Gastrocnemius medialis (tissue), 4 donors: ENCODE data around the gene INPP5D. TPM values are rescaled to one million over a fixed set of nuclear protein-coding genes. Genes with fewer than 3 reads are reported as not detected.

Source experiments
- ATAC-seq, 2 donors: fragments of 150-250 bp; one replicate each; pipeline ENCODE4 v1.9.1; 2016
- DNase-seq, 2 donors: peaks; one replicate each; pipeline ENCODE4 v3.0.0-alpha.2; 2019
- H3K27ac ChIP-seq, 4 donors: fragments of 200-600 bp; sonication (generic); 1 replicate in 1 of 4; 2 replicates in 3 of 4; pipeline ENCODE4 v1.5.1; 2016 to 2018; ENCODE audit warnings: mild to moderate bottlenecking in 2 of 4, moderate library complexity in 1 of 4
- H3K27me3 ChIP-seq, 3 donors: fragments of 200-600 bp; sonication (generic) in 2 of 3; 1 replicate in 1 of 3; 2 replicates in 2 of 3; pipeline versions ENCODE4 v1.5.1 to v1.6.0; 2016 to 2019; ENCODE audit warnings: mild to moderate bottlenecking in 1 of 3, moderate library complexity in 1 of 3
- H3K36me3 ChIP-seq, 2 donors: fragments of 200-600 bp; sonication (generic) in 1 of 2; one replicate each; pipeline ENCODE4 v1.5.1; 2017 to 2018
- H3K4me1 ChIP-seq, 2 donors: fragments of 200-600 bp; sonication (generic) in 1 of 2; one replicate each; pipeline ENCODE4 v1.5.1; 2016 to 2017; ENCODE audit warnings: mild to moderate bottlenecking in 2 of 2
- H3K4me3 ChIP-seq, 4 donors: fragments of 200-600 bp; sonication (generic) in 3 of 4; 1 replicate in 1 of 4; 2 replicates in 3 of 4; pipeline ENCODE4 v1.5.1; 2016 to 2019; ENCODE audit warnings: mild to moderate bottlenecking in 2 of 4
- H3K9me3 ChIP-seq, 3 donors: fragments of 200-600 bp; sonication (generic) in 2 of 3; 1 replicate in 1 of 3; 2 replicates in 2 of 3; pipeline ENCODE4 v1.5.1; 2016 to 2019
- POLR2A ChIP-seq, 2 donors: fragments of 450-650 bp; IDR thresholded peaks; one replicate each; pipeline ENCODE4 v1.6.1; 2017; ENCODE audit warnings: antibody characterized with exemption in 2 of 2, mild to moderate bottlenecking in 2 of 2, moderate library complexity in 2 of 2
- in situ Hi-C, 4 donors: fragments of 200-750 bp; cut with MboI; loops; one replicate each; pipeline versions ENCODE4 v1.15.0 to v1.8.0; 2017; ENCODE audit warnings: low sequenced_read_pairs in 4 of 4
- intact Hi-C: fragments of 100-400 bp; cut with DNase I; formaldehyde crosslinking; loops from one replicate; pipeline ENCODE4 v1.15.1; 2023; ENCODE audit warnings: low total_unique reads
- total RNA-seq, 4 donors: library from RNA; depleted of rRNA; stranded (reverse); fragments of >200 nt; gene quantifications; one replicate each; pipeline versions ENCODE4 v1.1.0 to v1.2.3, GENCODE V29; 2016
- TF ChIP-seq, protein P1 (sequence below), 5 experiments: fragments of 450-650 bp in 3 of 5; fragments of 200-600 bp in 2 of 5; sonication (generic) in 2 of 5; IDR thresholded peaks in 4 of 5; conservative IDR thresholded peaks in 1 of 5; 1 replicate in 4 of 5; 2 replicates in 1 of 5; pipeline ENCODE4 v1.5.1; 2016 to 2019; ENCODE audit warnings: antibody characterized with exemption in 5 of 5, mild to moderate bottlenecking in 3 of 5, moderate library complexity in 3 of 5

The INPP5D gene
- total RNA-seq, 4 donors from 2014 or later: 1.7 to 18.7 (median 4.9) TPM

DNA sequence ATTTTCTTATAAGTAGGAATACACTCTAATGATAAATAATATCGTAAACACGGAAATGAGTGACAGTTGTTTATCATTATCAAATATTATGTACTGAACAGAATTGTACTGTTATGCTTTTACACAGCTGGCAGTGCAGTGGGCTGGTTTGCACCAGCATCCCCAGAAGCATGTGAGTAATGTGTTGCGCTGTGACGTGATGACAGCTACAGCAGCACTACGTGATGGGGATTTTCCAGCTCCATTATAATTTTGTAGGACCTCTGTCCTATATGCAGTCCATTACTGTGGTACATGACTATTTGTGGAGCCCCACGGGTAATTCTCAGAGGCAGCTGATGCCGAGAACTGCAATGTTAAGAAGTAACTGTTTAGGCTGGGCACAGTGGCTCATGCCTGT, 114.0 kb downstream of the INPP5D start:
- no peaks in the 10 kb centered on the region for H3K4me1 ChIP-seq
- H3K36me3 ChIP-seq: no peaks in the 10 kb centered on the region
- H3K27ac ChIP-seq: no peak overlapping the region
- TF ChIP-seq, protein P1, sequence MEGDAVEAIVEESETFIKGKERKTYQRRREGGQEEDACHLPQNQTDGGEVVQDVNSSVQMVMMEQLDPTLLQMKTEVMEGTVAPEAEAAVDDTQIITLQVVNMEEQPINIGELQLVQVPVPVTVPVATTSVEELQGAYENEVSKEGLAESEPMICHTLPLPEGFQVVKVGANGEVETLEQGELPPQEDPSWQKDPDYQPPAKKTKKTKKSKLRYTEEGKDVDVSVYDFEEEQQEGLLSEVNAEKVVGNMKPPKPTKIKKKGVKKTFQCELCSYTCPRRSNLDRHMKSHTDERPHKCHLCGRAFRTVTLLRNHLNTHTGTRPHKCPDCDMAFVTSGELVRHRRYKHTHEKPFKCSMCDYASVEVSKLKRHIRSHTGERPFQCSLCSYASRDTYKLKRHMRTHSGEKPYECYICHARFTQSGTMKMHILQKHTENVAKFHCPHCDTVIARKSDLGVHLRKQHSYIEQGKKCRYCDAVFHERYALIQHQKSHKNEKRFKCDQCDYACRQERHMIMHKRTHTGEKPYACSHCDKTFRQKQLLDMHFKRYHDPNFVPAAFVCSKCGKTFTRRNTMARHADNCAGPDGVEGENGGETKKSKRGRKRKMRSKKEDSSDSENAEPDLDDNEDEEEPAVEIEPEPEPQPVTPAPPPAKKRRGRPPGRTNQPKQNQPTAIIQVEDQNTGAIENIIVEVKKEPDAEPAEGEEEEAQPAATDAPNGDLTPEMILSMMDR (IDR thresholded peaks at IDR 0.05 in 4 of 5, conservative IDR thresholded peaks at IDR 0.05 in 1 of 5): no peak
- TF ChIP-seq POLR2A (IDR thresholded peaks at IDR 0.05): no peak
- ATAC-seq (no peak), DNase-seq (no peak)
- no peaks in the 10 kb centered on the region for H3K9me3 ChIP-seq
- in situ Hi-C loops (no loop called here), intact Hi-C loops (no loop called here)
- no peaks in the 10 kb centered on the region for H3K27me3 ChIP-seq
- H3K4me3 ChIP-seq: no peak overlapping the region

DNA sequence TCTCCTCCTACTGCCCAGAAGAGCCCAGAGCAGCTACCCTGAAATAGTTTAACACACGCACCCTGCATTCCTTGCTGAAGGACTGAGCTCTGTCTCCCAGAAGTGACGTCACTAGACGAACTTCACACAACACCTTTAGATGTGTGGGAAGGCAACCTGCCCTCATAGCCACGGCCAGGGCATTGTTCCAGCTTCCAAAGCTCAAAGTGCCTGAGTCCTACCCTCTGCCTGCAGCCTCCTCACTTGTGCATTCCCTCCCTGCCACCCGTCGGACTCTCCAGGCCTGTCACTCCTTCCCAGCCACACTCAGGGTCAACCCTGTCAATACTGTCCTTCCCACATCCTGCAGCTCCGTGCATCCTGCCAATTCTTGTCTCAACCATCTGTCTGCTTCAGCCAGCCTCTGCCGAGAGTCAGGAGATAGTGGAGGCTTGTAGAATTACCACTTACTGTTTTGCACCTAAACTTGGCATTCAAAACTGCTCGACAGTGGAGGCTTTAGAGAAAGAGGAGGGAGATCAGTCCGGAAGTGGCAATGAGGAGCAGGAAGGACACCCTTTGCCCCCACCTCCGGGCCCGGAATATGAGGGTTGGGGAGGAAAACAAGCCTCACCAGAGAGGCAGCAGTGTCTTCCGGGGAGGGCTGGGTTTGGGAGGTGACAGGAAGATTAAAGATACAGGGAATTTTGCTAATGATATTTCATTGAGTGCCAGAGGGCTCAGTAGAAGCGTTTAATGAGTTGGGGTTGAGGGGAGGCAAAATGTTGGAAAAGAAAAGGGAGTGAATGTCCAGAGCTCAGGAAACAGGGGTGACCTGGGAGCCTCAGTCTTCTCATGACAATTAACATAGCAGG, 119.1 kb downstream of the INPP5D start:
- H3K9me3 ChIP-seq: no peaks in the 10 kb centered on the region
- H3K4me3 ChIP-seq: no peak overlapping the region
- ATAC-seq (no peak), DNase-seq (no peak)
- intact Hi-C loops: no loop called here
- no peaks in the 10 kb centered on the region for H3K27me3 ChIP-seq
- no peak overlapping the region for H3K27ac ChIP-seq
- H3K36me3 ChIP-seq: no peaks in the 10 kb centered on the region
- H3K4me1 ChIP-seq: no peaks in the 10 kb centered on the region
- no peak for TF ChIP-seq POLR2A (IDR thresholded peaks at IDR 0.05)
- TF ChIP-seq, protein P1 (IDR thresholded peaks at IDR 0.05 in 4 of 5, conservative IDR thresholded peaks at IDR 0.05 in 1 of 5): no peak
- in situ Hi-C loops: no loop called here

DNA sequence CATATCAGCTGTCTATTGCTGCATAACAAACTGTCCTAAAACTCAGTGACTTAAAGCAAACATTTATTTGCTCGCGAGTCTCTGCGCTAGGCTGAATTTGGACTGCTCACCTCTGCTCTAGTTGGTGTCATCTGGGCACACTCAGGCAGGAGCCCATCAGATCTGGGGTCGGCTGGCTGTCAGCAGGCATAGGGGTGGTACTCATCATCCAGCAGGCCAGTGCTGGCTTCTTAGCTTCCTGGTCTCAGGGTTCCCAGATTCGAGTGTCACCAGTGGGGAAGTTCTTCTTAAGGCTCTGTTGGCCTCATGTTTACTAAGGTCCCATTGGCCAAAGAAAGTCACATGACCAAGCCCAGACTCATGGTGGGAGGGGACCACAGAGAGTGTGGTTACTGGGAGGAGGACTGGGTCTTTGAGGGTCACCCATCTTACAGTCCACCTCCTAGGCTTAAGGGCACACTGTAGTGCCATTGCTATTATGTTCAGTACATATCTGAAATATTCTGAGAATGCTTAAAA, 119.8 kb downstream of the INPP5D start:
- Histone ChIP-seq H3K36me3 (no peaks in the 10 kb centered on the region), H3K27me3 (no peaks in the 10 kb centered on the region), H3K27ac (no peak overlapping the region), H3K4me1 (no peaks in the 10 kb centered on the region), H3K9me3 (no peaks in the 10 kb centered on the region), H3K4me3 (no peak overlapping the region)
- ATAC-seq: no peak
- intact Hi-C loops: no loop called here
- in situ Hi-C loops: no loop called here
- no peak for TF ChIP-seq POLR2A (IDR thresholded peaks at IDR 0.05)
- TF ChIP-seq, protein P1 (IDR thresholded peaks at IDR 0.05 in 4 of 5, conservative IDR thresholded peaks at IDR 0.05 in 1 of 5): no peak
- DNase-seq: no peak

DNA sequence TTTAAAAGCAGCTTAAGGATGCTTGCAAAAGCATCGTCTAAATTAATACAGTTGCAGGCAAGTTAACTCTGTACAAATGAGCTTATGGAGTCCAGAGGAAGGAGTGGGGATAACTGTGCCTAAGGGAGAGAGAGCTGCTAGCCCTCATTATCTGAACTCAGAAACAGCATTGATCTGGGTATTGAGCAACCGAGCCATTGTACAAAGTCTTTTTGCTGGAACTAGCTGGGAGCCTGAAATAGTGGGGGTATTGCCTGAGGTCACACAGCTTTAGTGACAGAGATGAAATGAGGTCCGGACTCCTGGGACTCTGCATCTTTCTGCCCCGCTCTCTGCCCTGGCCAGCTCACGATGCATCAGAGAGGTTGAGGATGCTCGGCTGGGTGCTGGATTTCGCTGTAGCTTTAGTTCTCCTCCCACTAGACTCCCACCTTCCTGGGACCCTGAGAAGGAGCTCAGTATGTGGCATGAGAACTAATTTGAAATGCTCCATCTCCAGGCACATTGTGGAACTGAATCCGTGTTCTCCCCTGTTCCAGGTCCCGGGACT, 123.8 kb downstream of the INPP5D start:
- H3K27ac ChIP-seq: no peak overlapping the region
- ATAC-seq: no peak
- in situ Hi-C loops (no loop called here), intact Hi-C loops (no loop called here)
- DNase-seq: no peak
- no peaks in the 10 kb centered on the region for H3K4me1 ChIP-seq
- H3K9me3 ChIP-seq: no peaks in the 10 kb centered on the region
- no peaks in the 10 kb centered on the region for H3K36me3 ChIP-seq
- no peak overlapping the region for H3K4me3 ChIP-seq
- TF ChIP-seq, protein P1 (IDR thresholded peaks at IDR 0.05 in 4 of 5, conservative IDR thresholded peaks at IDR 0.05 in 1 of 5): no peak
- no peak for TF ChIP-seq POLR2A (IDR thresholded peaks at IDR 0.05)
- no peaks in the 10 kb centered on the region for H3K27me3 ChIP-seq
